ENCODE results near the gene SUB1. TPM values are rescaled to one million over a fixed set of nuclear protein-coding genes. Genes with fewer than 3 reads are reported as not detected.

Gene SUB1
- total RNA-seq, 1 experiment from 2014 or later, result 334 TPM

DNA sequence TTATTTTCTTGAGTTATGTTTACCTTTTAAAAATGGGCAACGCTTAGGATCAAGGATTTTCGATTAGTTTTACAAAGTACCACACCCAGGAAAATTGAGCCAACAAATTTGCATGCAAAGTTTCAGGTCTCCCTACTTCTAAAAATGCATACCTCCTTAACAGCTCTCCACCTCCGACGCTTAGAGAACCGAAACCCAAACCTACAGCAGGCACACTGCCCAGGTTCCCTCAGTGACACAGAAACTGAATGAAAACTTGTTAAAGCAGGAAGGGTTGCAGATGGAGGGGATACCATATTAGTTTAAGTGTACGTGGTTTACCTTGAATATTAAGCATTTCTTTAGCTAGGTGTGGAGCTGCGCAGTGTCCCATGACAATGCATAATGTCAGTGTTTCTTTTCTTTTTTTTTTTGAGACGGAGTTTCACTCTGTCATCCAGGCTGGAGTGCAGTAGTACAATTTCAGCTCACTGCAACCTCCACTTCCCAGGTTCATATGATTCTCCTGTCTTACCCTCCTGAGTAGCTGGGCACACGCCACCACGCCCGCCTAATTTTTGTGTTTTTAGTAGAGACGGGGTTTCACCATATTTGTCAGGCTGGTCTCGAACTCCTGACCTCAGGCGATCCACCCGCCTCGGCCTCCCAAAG is 1.6 kb upstream of the SUB1 start:
- DNase-seq, result no peak
- intact Hi-C loops (cut with micrococcal nuclease; ENCODE audit: unreplicated experiment), result no loop called here
- CTCF ChIA-PET, result interaction anchor here (1.8 kb wide), 1 partner anchor 9 kb away, joined by 7 read pairs; no protein-coding TSS in a partner anchor
- no peaks in the 10 kb centered on the region for H3K9me3 Mint-ChIP-seq (ENCODE audit: low read depth, unreplicated experiment)
- H3K4me3 Mint-ChIP-seq (ENCODE audit: low read depth, unreplicated experiment), result peak overlapping the region; percentile 96
- BruUV-seq (replicated peaks), result no TSS peak
- peaks cover 35% of the 10 kb centered on the region for H3K36me3 Mint-ChIP-seq (ENCODE audit: insufficient read depth, unreplicated experiment)
- peak overlapping the region; percentile 97 for H3K27ac Mint-ChIP-seq (ENCODE audit: unreplicated experiment)
- peaks cover 42% of the 10 kb centered on the region for H3K4me1 Mint-ChIP-seq (ENCODE audit: low read depth, unreplicated experiment)
- TF ChIP-seq, protein P1, sequence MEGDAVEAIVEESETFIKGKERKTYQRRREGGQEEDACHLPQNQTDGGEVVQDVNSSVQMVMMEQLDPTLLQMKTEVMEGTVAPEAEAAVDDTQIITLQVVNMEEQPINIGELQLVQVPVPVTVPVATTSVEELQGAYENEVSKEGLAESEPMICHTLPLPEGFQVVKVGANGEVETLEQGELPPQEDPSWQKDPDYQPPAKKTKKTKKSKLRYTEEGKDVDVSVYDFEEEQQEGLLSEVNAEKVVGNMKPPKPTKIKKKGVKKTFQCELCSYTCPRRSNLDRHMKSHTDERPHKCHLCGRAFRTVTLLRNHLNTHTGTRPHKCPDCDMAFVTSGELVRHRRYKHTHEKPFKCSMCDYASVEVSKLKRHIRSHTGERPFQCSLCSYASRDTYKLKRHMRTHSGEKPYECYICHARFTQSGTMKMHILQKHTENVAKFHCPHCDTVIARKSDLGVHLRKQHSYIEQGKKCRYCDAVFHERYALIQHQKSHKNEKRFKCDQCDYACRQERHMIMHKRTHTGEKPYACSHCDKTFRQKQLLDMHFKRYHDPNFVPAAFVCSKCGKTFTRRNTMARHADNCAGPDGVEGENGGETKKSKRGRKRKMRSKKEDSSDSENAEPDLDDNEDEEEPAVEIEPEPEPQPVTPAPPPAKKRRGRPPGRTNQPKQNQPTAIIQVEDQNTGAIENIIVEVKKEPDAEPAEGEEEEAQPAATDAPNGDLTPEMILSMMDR (IDR thresholded peaks at IDR 0.05; ENCODE audit: unreplicated experiment), result no peak
- no peaks in the 10 kb centered on the region for H3K27me3 Mint-ChIP-seq (ENCODE audit: unreplicated experiment)

GRCh38 chr5:32584646-32585045 is 711 bp upstream of the SUB1 start:
- no peaks in the 10 kb centered on the region for H3K27me3 Mint-ChIP-seq (ENCODE audit: unreplicated experiment)
- BruUV-seq (replicated peaks), result TSS peak; percentile 84
- H3K9me3 Mint-ChIP-seq (ENCODE audit: low read depth, unreplicated experiment), result no peaks in the 10 kb centered on the region
- H3K4me1 Mint-ChIP-seq (ENCODE audit: low read depth, unreplicated experiment), result peaks cover 42% of the 10 kb centered on the region
- peaks cover 43% of the 10 kb centered on the region for H3K36me3 Mint-ChIP-seq (ENCODE audit: insufficient read depth, unreplicated experiment)
- TF ChIP-seq, protein P1 (IDR thresholded peaks at IDR 0.05; ENCODE audit: unreplicated experiment), result no peak
- no peak for DNase-seq
- H3K27ac Mint-ChIP-seq (ENCODE audit: unreplicated experiment), result peak overlapping the region; percentile 97
- peak overlapping the region; percentile 96 for H3K4me3 Mint-ChIP-seq (ENCODE audit: low read depth, unreplicated experiment)
- CTCF ChIA-PET, result interaction anchor here (1.2 to 1.8 kb wide), 2 partner anchors 10 to 51 kb away, joined by 3 to 7 read pairs; no protein-coding TSS in a partner anchor
- intact Hi-C loops (cut with micrococcal nuclease; ENCODE audit: unreplicated experiment), result loop anchor here (5.0 kb wide), 1 partner anchor 57 kb away; no protein-coding TSS in a partner anchor

DNA sequence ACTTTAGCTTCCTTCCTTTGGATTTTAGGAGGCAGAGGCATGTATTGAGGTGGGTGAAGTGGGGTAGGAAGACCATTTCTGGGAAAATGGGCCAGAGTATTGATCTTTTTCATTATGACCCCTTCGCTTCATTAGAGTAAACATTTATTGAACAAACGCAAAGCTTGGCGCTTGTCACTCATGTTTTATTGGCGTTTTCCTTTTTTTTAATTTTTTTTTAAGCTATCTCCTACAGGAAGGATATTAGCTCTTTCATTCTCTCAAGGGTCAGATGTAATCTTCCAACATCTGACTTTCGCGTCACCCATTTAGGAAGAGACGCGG is 273 bp upstream of the SUB1 start:
- CTCF ChIA-PET, result interaction anchor here (1.2 to 1.8 kb wide), 2 partner anchors 11 to 52 kb away, joined by 3 to 7 read pairs; no protein-coding TSS in a partner anchor
- peaks cover 42% of the 10 kb centered on the region for H3K4me1 Mint-ChIP-seq (ENCODE audit: low read depth, unreplicated experiment)
- H3K27me3 Mint-ChIP-seq (ENCODE audit: unreplicated experiment), result no peaks in the 10 kb centered on the region
- no peaks in the 10 kb centered on the region for H3K9me3 Mint-ChIP-seq (ENCODE audit: low read depth, unreplicated experiment)
- peak overlapping the region; percentile 96 for H3K4me3 Mint-ChIP-seq (ENCODE audit: low read depth, unreplicated experiment)
- intact Hi-C loops (cut with micrococcal nuclease; ENCODE audit: unreplicated experiment), result loop anchor here (5.0 kb wide), 1 partner anchor 58 kb away; no protein-coding TSS in a partner anchor
- peak overlapping the region; percentile 97 for H3K27ac Mint-ChIP-seq (ENCODE audit: unreplicated experiment)
- TF ChIP-seq, protein P1 (IDR thresholded peaks at IDR 0.05; ENCODE audit: unreplicated experiment), result no peak
- no peak for DNase-seq
- peaks cover 45% of the 10 kb centered on the region for H3K36me3 Mint-ChIP-seq (ENCODE audit: insufficient read depth, unreplicated experiment)
- no TSS peak for BruUV-seq (replicated peaks)

DNA sequence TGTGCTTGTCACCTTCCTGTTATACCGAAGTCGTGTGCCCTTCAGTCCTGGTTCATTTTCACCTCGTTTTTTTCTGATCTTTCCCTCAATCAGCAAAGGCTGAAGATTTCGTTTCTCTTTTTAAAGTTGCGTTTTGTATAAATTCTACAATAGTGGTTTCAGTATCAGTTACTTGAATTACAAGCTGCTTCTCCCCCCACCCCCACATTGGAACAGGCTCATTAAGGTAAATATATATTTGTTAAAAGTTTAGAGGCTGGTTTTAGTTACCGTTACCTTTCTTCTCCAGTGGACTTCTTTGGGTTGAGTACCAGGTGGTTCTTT is 881 bp downstream of the SUB1 start:
- peaks cover 55% of the 10 kb centered on the region for H3K36me3 Mint-ChIP-seq (ENCODE audit: insufficient read depth, unreplicated experiment)
- CTCF ChIA-PET, result no interaction called here
- intact Hi-C loops (cut with micrococcal nuclease; ENCODE audit: unreplicated experiment), result loop anchor here (5.0 kb wide), 1 partner anchor 59 kb away; no protein-coding TSS in a partner anchor

More for the DNA sequence above, 881 bp downstream of the SUB1 start:
- Mint-ChIP-seq H3K4me1 (ENCODE audit: low read depth, unreplicated experiment) (peaks cover 42% of the 10 kb centered on the region), H3K27ac (ENCODE audit: unreplicated experiment) (peak overlapping the region; percentile 96), H3K27me3 (ENCODE audit: unreplicated experiment) (no peaks in the 10 kb centered on the region), H3K4me3 (ENCODE audit: low read depth, unreplicated experiment) (peak overlapping the region; percentile 96), H3K9me3 (ENCODE audit: low read depth, unreplicated experiment) (no peaks in the 10 kb centered on the region)
- no peak for DNase-seq
- BruUV-seq (replicated peaks), result no TSS peak
- TF ChIP-seq, protein P1 (IDR thresholded peaks at IDR 0.05; ENCODE audit: unreplicated experiment), result no peak
